Mesenteric fat pad (tissue), 1 donor: ENCODE measurements around the gene GNRH2. TPM values are rescaled to one million over a fixed set of nuclear protein-coding genes. Genes with fewer than 3 reads are reported as not detected.
"Not testable (repeated sequence)": the region's sequence is repeated elsewhere in the genome, so short reads cannot be mapped to it uniquely, and the experiment has no call there.

Source experiments
- DNase-seq: peaks from one replicate; pipeline ENCODE4 v3.0.0-alpha.2; 2020; ENCODE audit warnings: low spot score
- total RNA-seq: library from RNA; stranded (reverse); fragmentation: NEBNext Ultra II Directional; extraction: Animal tissue kit (Norgen Biotek cat#: 25700); gene quantifications from one replicate; pipeline ENCODE4 v1.2.1, GENCODE V29; 2021
- donor health status: DM: yes; HTN: yes; CAD: no.

Gene GNRH2
- total RNA-seq, 1 donor from 2014 or later, result not detected

GRCh38 chr20:3072530-3073250, 29.3 kb downstream of the GNRH2 start:
- no peak for DNase-seq

GRCh38 chr20:3073251-3073643, 29.8 kb downstream of the GNRH2 start:
- not testable (repeated sequence) for DNase-seq

GRCh38 chr20:3074812-3075211, 31.4 kb downstream of the GNRH2 start:
- no peak for DNase-seq

- not testable (repeated sequence) for DNase-seq
Measured at GRCh38 chr20:3075315-3075714, 31.9 kb downstream of the GNRH2 start.

GRCh38 chr20:3077618-3078134, 34.3 kb downstream of the GNRH2 start:
- DNase-seq, result no peak

GRCh38 chr20:3080939-3081388, 37.5 kb downstream of the GNRH2 start:
- DNase-seq, result no peak

GRCh38 chr20:3081641-3082040, 38.2 kb downstream of the GNRH2 start:
- DNase-seq, result no peak

- no peak for DNase-seq
Measured at GRCh38 chr20:3082306-3082951, 39.0 kb downstream of the GNRH2 start.

GRCh38 chr20:3082955-3083952, 39.8 kb downstream of the GNRH2 start:
- DNase-seq, result no peak

GRCh38 chr20:3084283-3084985, 41.0 kb downstream of the GNRH2 start, which contains the start of gene AVP:
Gene AVP, minus strand, starts transcription at chr20:3084724. Its CDS starts 50 bp downstream, at chr20:3084674.
- no peak for DNase-seq

- DNase-seq, result no peak
Measured at GRCh38 chr20:3084986-3085360, 41.6 kb downstream of the GNRH2 start.

- DNase-seq, result no peak
Measured at GRCh38 chr20:3085571-3086072, 42.2 kb downstream of the GNRH2 start.

- no peak for DNase-seq
Measured at GRCh38 chr20:3088031-3088430, 44.6 kb downstream of the GNRH2 start.

- no peak for DNase-seq
Measured at GRCh38 chr20:3090565-3090964, 47.1 kb downstream of the GNRH2 start.

GRCh38 chr20:3092611-3093379, 49.4 kb downstream of the GNRH2 start:
- DNase-seq, result no peak

GRCh38 chr20:3093861-3094361, 50.5 kb downstream of the GNRH2 start:
- DNase-seq, result no peak

GRCh38 chr20:3094848-3095629, 51.6 kb downstream of the GNRH2 start:
- no peak for DNase-seq
